Testis (tissue), 3 donors: ENCODE measurements around the gene P4HA3. TPM values are rescaled to one million over a fixed set of nuclear protein-coding genes. Genes with fewer than 3 reads are reported as not detected.

Experiments
- DNase-seq: peaks from one replicate; pipeline ENCODE4 v3.0.0-alpha.2; 2019
- H3K27ac ChIP-seq, 2 donors: fragments of 200-600 bp; sonication (generic); one replicate each; pipeline ENCODE4 v1.5.1; 2019
- H3K27me3 ChIP-seq: fragments of 200-600 bp; sonication (generic); one replicate; pipeline ENCODE4 v1.5.1; 2019
- H3K36me3 ChIP-seq: fragments of 200-600 bp; sonication (generic); one replicate; pipeline ENCODE4 v1.5.1; 2017; ENCODE audit warnings: low read depth; ENCODE audit errors: missing control alignments
- H3K4me1 ChIP-seq: fragments of 200-600 bp; sonication (generic); one replicate; pipeline ENCODE4 v1.5.1; 2019
- H3K4me3 ChIP-seq, 2 donors: fragments of 200-600 bp; sonication (generic); one replicate each; pipeline ENCODE4 v1.5.1; 2017 to 2019
- H3K9me3 ChIP-seq: fragments of 200-600 bp; sonication (generic); one replicate; pipeline ENCODE4 v1.5.1; 2017
- CTCF ChIP-seq, 3 experiments: fragments of 450-650 bp in 2 of 3; fragments of 200-600 bp in 1 of 3; sonication (generic) in 1 of 3; IDR thresholded peaks; one replicate each; pipeline ENCODE4 v1.5.1; 2016 to 2019; ENCODE audit warnings: antibody characterized with exemption in 3 of 3, mild to moderate bottlenecking in 2 of 3, moderate library complexity in 1 of 3
- POLR2A ChIP-seq: fragments of 450-650 bp; IDR thresholded peaks from one replicate; pipeline ENCODE4 v1.6.1; 2017; ENCODE audit warnings: antibody characterized with exemption, mild to moderate bottlenecking, moderate library complexity
- WGBS, 2 donors: methylation state at CpG; one replicate each; pipeline ENCODE4 v1.1.5; 2018; 5-methylcytosine and 5-hydroxymethylcytosine counted together
- intact Hi-C: fragments of 100-400 bp; cut with DNase I; formaldehyde crosslinking; loops from one replicate; pipeline ENCODE4 v1.15.1; 2023; ENCODE audit warnings: low total_unique reads
- polyA plus RNA-seq: library from polyadenylated mRNA; stranded (reverse); fragments of 350-450 nt; fragmentation: Illumina TruSeq; extraction: RNeasy Lipid Tissue Mini Kit (QIAGEN cat#74804); gene quantifications from one replicate; pipeline ENCODE4 v1.2.3, GENCODE V29; 2014; ENCODE audit warnings: low read depth, low replicate concordance; ENCODE audit not compliant: insufficient read depth
- total RNA-seq, 2 donors: library from RNA; depleted of rRNA; stranded (reverse); fragments of >200 nt; gene quantifications; one replicate each; pipeline ENCODE4 v1.2.3, GENCODE V29; 2016

Gene P4HA3
- total and polyA plus RNA-seq, 3 donors from 2014 or later, result 4.8 to 8.1 (median 4.9) TPM

DNA sequence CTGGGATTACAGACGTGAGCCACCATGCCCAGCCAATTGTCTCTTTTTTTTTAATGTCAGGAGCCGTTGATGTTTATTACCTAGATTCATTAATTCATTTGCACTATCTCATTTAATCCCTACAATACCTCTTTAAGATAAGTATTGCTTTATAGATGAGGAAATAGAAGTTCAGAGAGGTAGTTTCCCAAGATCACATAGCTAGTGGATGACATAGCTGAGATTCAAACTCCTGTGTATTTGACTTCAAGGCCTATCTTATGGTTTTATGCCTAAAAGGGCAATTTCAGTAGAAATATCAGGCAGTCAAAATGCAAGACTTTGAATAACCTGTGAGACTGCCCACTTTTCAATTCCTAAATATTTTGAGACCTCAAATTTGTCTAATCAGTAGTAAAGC lies 73.9 kb downstream of the P4HA3 start:
- WGBS, 2 donors, result 92 to 94% methylated on average over 2 of the region's 2 CpGs
- intact Hi-C loops, result no loop called here
- no peaks in the 10 kb centered on the region for H3K4me1 ChIP-seq
- H3K36me3 ChIP-seq, result no peaks in the 10 kb centered on the region
- H3K9me3 ChIP-seq, result no peaks in the 10 kb centered on the region
- DNase-seq, result no peak
- H3K27me3 ChIP-seq, result no peaks in the 10 kb centered on the region
- TF ChIP-seq POLR2A (no peak), CTCF (IDR thresholded peaks at IDR 0.05) (no peak)
- no peak overlapping the region for H3K4me3 ChIP-seq
- no peak overlapping the region for H3K27ac ChIP-seq

DNA sequence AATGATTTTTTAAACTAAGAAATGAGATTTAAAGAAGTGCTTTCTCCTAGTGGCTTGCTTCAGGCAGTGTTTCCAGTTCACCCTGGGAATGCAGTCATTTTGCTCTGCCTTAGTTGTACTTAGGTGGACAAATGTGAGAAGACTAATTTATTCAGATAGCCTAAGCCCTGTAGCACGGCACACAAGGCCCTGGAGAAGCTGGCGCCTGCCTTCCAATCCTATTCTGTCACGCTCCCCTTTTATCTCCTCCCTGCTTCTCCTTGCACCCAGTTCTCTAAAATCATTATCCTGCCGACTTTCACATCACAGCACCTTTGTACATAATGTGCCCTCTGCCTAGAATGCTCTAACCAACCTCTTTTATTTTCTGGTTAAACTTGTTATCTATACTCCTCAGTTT lies 76.3 kb downstream of the P4HA3 start:
- H3K36me3 ChIP-seq, result no peaks in the 10 kb centered on the region
- no peaks in the 10 kb centered on the region for H3K9me3 ChIP-seq
- no peaks in the 10 kb centered on the region for H3K27me3 ChIP-seq
- DNase-seq, result no peak
- TF ChIP-seq POLR2A, result no peak
- no peak for TF ChIP-seq CTCF (IDR thresholded peaks at IDR 0.05)
- intact Hi-C loops, result no loop called here
- no peaks in the 10 kb centered on the region for H3K4me1 ChIP-seq
- H3K27ac ChIP-seq, result no peak overlapping the region
- H3K4me3 ChIP-seq, result no peak overlapping the region
- WGBS, 2 donors, result 84 to 89% methylated on average over 4 of the region's 4 CpGs

DNA sequence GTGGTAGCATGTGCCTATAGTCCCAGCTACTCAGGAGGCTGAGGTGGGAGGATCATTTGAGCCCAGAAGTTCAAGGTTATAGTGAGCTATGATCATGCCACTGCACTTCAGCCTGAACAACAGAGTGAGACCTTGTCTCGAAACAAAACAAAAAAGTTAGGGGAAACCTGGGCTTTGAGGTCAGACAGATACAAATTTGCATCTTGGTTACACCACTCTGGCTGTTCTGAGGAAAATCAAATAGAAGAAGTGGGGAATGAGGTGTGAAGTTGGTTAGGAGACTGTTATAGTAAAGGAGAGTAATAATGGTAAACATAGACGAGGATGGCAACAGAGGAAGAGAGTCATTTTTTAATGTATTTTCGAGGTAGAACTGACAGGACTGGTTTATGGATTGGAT lies 77.8 kb downstream of the P4HA3 start:
- Histone ChIP-seq H3K27me3 (no peaks in the 10 kb centered on the region), H3K9me3 (no peaks in the 10 kb centered on the region), H3K36me3 (no peaks in the 10 kb centered on the region), H3K4me3 (no peak overlapping the region), H3K4me1 (no peaks in the 10 kb centered on the region), H3K27ac (no peak overlapping the region)
- intact Hi-C loops, result no loop called here
- DNase-seq, result no peak
- TF ChIP-seq CTCF (IDR thresholded peaks at IDR 0.05) (no peak), POLR2A (no peak)
- 88 to 97% methylated on average over 3 of the region's 3 CpGs for WGBS, 2 donors

GRCh38 chr11:74232311-74232950 lies 79.0 kb downstream of the P4HA3 start:
- Histone ChIP-seq H3K36me3 (no peaks in the 10 kb centered on the region), H3K4me1 (no peaks in the 10 kb centered on the region), H3K9me3 (no peaks in the 10 kb centered on the region), H3K27me3 (no peaks in the 10 kb centered on the region), H3K4me3 (no peak overlapping the region), H3K27ac (no peak overlapping the region)
- 64 to 79% methylated on average over 6 of the region's 6 CpGs for WGBS, 2 donors
- intact Hi-C loops, result no loop called here
- TF ChIP-seq CTCF (IDR thresholded peaks at IDR 0.05) (no peak), POLR2A (no peak)
- no peak for DNase-seq

DNA sequence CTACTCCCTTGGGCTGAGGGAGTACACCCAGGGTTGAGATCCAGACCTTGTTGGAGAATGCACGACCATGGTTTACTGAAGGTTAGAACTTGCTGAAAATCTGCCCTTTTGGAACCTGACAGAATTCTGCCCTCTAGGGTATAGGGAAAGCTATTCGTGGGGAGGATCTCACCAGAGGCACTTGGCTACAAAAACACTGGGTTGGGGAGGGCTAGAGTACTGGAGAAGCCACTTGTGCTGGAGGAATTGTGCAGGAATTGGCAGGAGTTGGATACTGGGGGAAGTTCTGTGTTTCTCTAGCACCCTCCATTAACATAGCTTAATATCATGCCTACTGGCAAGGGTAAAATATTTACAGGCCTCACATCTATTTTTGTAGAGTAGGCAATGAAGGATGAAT lies 84.5 kb downstream of the P4HA3 start:
- H3K9me3 ChIP-seq, result no peaks in the 10 kb centered on the region
- H3K27ac ChIP-seq, result no peak overlapping the region
- no peak for DNase-seq
- H3K27me3 ChIP-seq, result no peaks in the 10 kb centered on the region
- intact Hi-C loops, result no loop called here
- no peaks in the 10 kb centered on the region for H3K4me1 ChIP-seq
- 60 to 63% methylated on average over 2 of the region's 2 CpGs for WGBS, 2 donors
- H3K36me3 ChIP-seq, result no peaks in the 10 kb centered on the region
- no peak overlapping the region for H3K4me3 ChIP-seq
- TF ChIP-seq CTCF (IDR thresholded peaks at IDR 0.05) (no peak), POLR2A (no peak)
